Skeletal muscle tissue (tissue), 4 donors: ENCODE measurements around the gene DSP. TPM values are rescaled to one million over a fixed set of nuclear protein-coding genes. Genes with fewer than 3 reads are reported as not detected.

ENCODE experiments used
- H3K27ac ChIP-seq: one replicate; pipeline ENCODE4 v1.7.0; 2013; ENCODE audit warnings: mild to moderate bottlenecking, low read depth, low read length, inconsistent platforms
- H3K27me3 ChIP-seq, 3 donors: one replicate each; pipeline ENCODE4 v1.7.0; 2013; ENCODE audit warnings: low read length in 3 of 3; ENCODE audit not compliant: control insufficient read depth in 3 of 3, insufficient read depth in 3 of 3
- H3K36me3 ChIP-seq, 3 donors: one replicate each; pipeline ENCODE4 v1.7.0; 2013; ENCODE audit warnings: low read length in 3 of 3; ENCODE audit not compliant: control insufficient read depth in 3 of 3, insufficient read depth in 3 of 3
- H3K4me1 ChIP-seq, 3 donors: one replicate each; pipeline ENCODE4 v1.7.0; 2013; ENCODE audit warnings: low read length in 3 of 3, mild to moderate bottlenecking in 3 of 3; ENCODE audit not compliant: control insufficient read depth in 3 of 3, insufficient read depth in 3 of 3
- H3K4me3 ChIP-seq, 3 donors: one replicate each; pipeline ENCODE4 v1.7.0; 2013; ENCODE audit warnings: low read length in 3 of 3
- H3K9ac ChIP-seq, 3 donors: one replicate each; pipeline ENCODE4 v1.7.0; 2013; ENCODE audit warnings: low read length in 3 of 3, mild to moderate bottlenecking in 3 of 3, moderate library complexity in 2 of 3, low read depth in 1 of 3
- H3K9me3 ChIP-seq, 3 donors: one replicate each; pipeline ENCODE4 v1.7.0; 2013; ENCODE audit warnings: low read length in 3 of 3; ENCODE audit not compliant: control insufficient read depth in 3 of 3
- total RNA-seq: library from RNA; depleted of rRNA; stranded (reverse); fragments of >200 nt; gene quantifications from one replicate; pipeline ENCODE4 v1.2.3, GENCODE V29; 2014
- donor health status: Osteomylitis.

Gene DSP
- total RNA-seq, 1 donor from 2014 or later, result 3.1 TPM

GRCh38 chr6:7617801-7618764 is 76.6 kb downstream of the DSP start:
- H3K36me3 ChIP-seq, result peaks cover 0 to 4% (median under 1%) of the 10 kb centered on the region in 3 donors
- H3K9me3 ChIP-seq, result no peaks in the 10 kb centered on the region
- peaks cover 0 to 3% (median 2%) of the 10 kb centered on the region in 3 donors for H3K4me1 ChIP-seq
- H3K4me3 ChIP-seq, result no peak overlapping the region
- H3K27ac ChIP-seq, result peak overlapping the region; percentile 36
- peak overlapping the region in 1 of 3 donors; percentile 30 for H3K9ac ChIP-seq
- H3K27me3 ChIP-seq, result no peaks in the 10 kb centered on the region

- no peak overlapping the region for H3K4me3 ChIP-seq
- H3K9me3 ChIP-seq, result no peaks in the 10 kb centered on the region
- H3K4me1 ChIP-seq, result no peaks in the 10 kb centered on the region
- H3K9ac ChIP-seq, result no peak overlapping the region
- H3K36me3 ChIP-seq, result no peaks in the 10 kb centered on the region
- no peak overlapping the region for H3K27ac ChIP-seq
- H3K27me3 ChIP-seq, result no peaks in the 10 kb centered on the region
These were observed 80.3 kb downstream of the DSP start for GRCh38 chr6:7621761-7622160.

GRCh38 chr6:7624796-7625710 is 83.6 kb downstream of the DSP start:
- H3K36me3 ChIP-seq, result no peaks in the 10 kb centered on the region

GRCh38 chr6:7628479-7628878 is 87.0 kb downstream of the DSP start:
- H3K4me3 ChIP-seq, result no peak overlapping the region
- H3K27me3 ChIP-seq, result no peaks in the 10 kb centered on the region
- peaks cover 0 to 2% (median 0%) of the 10 kb centered on the region in 3 donors for H3K4me1 ChIP-seq
- no peak overlapping the region for H3K27ac ChIP-seq
- no peaks in the 10 kb centered on the region for H3K36me3 ChIP-seq
- H3K9me3 ChIP-seq, result no peaks in the 10 kb centered on the region
- H3K9ac ChIP-seq, result no peak overlapping the region

More at GRCh38 chr6:7624796-7625710, 83.6 kb downstream of the DSP start:
- Histone ChIP-seq H3K4me3 (no peak overlapping the region), H3K4me1 (peaks cover 0 to 2% (median 0%) of the 10 kb centered on the region in 3 donors), H3K9ac (no peak overlapping the region), H3K27ac (no peak overlapping the region), H3K9me3 (no peaks in the 10 kb centered on the region), H3K27me3 (no peaks in the 10 kb centered on the region)

- no peak overlapping the region for H3K27ac ChIP-seq
These were observed 87.4 kb downstream of the DSP start for GRCh38 chr6:7628909-7629308.

GRCh38 chr6:7629321-7629720 is 87.8 kb downstream of the DSP start:
- H3K27me3 ChIP-seq, result no peaks in the 10 kb centered on the region
- H3K9ac ChIP-seq, result no peak overlapping the region
- H3K27ac ChIP-seq, result no peak overlapping the region
- H3K4me1 ChIP-seq, result peaks cover 0 to 2% (median 0%) of the 10 kb centered on the region in 3 donors
- H3K36me3 ChIP-seq, result no peaks in the 10 kb centered on the region
- no peak overlapping the region for H3K4me3 ChIP-seq
- H3K9me3 ChIP-seq, result no peaks in the 10 kb centered on the region

More at GRCh38 chr6:7628909-7629308, 87.4 kb downstream of the DSP start:
- Histone ChIP-seq H3K27me3 (no peaks in the 10 kb centered on the region), H3K9ac (no peak overlapping the region), H3K36me3 (no peaks in the 10 kb centered on the region), H3K4me3 (no peak overlapping the region), H3K9me3 (no peaks in the 10 kb centered on the region), H3K4me1 (peaks cover 0 to 2% (median 0%) of the 10 kb centered on the region in 3 donors)

- Histone ChIP-seq H3K36me3 (no peaks in the 10 kb centered on the region), H3K4me3 (no peak overlapping the region), H3K4me1 (peaks cover 0 to 2% (median 0%) of the 10 kb centered on the region in 3 donors), H3K9me3 (no peaks in the 10 kb centered on the region), H3K27me3 (no peaks in the 10 kb centered on the region), H3K27ac (no peak overlapping the region), H3K9ac (no peak overlapping the region)
These were observed 89.3 kb downstream of the DSP start for GRCh38 chr6:7630792-7631191.

- peaks cover 0 to 2% (median 0%) of the 10 kb centered on the region in 3 donors for H3K4me1 ChIP-seq
- H3K9ac ChIP-seq, result no peak overlapping the region
- H3K27me3 ChIP-seq, result no peaks in the 10 kb centered on the region
- H3K27ac ChIP-seq, result no peak overlapping the region
- H3K9me3 ChIP-seq, result no peaks in the 10 kb centered on the region
- no peaks in the 10 kb centered on the region for H3K36me3 ChIP-seq
- no peak overlapping the region for H3K4me3 ChIP-seq
These were observed 90.0 kb downstream of the DSP start for GRCh38 chr6:7631466-7631865.

- no peaks in the 10 kb centered on the region for H3K36me3 ChIP-seq
- no peak overlapping the region for H3K27ac ChIP-seq
- H3K27me3 ChIP-seq, result no peaks in the 10 kb centered on the region
- H3K4me3 ChIP-seq, result no peak overlapping the region
- no peak overlapping the region for H3K9ac ChIP-seq
- H3K4me1 ChIP-seq, result peaks cover 0 to 2% (median 0%) of the 10 kb centered on the region in 3 donors
- H3K9me3 ChIP-seq, result no peaks in the 10 kb centered on the region
These were observed 91.2 kb downstream of the DSP start for GRCh38 chr6:7632501-7633290.
